Measurements from ENCODE around the gene MLX. TPM values are rescaled to one million over a fixed set of nuclear protein-coding genes. Genes with fewer than 3 reads are reported as not detected.
"Not testable (repeated sequence)": the region's sequence is repeated elsewhere in the genome, so short reads cannot be mapped to it uniquely, and the experiment has no call there.

MLX gene
- total and polyA plus RNA-seq, 5 donors = 46.9 to 65.0 (median 56.8) TPM

- intact Hi-C loops (cut with DNase I) = no loop called here
- no peak overlapping the region for H3K27ac ChIP-seq (ENCODE audit: low read length)
Observed at GRCh38 chr17:42547001-42547461, 19.9 kb upstream of the MLX start.

DNA sequence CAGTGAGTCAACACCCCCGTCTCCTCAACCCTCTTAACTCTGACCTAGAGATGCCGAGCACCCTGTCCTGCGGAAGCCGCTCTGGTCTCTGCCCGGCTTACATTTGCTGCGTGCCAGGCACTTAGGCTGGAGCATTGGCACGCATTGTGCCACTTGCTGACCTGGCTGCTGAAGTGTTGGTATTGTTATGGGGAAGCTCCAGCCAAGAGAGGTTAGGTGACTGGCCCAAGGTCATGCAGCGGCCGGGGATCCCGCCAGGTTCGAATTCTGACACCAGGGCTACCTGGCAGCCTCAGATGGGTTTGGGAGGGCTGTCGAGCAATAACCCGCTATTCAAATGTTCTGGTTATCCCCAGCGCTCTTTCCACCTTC, 19.2 kb upstream of the MLX start:
- H3K4me3 ChIP-seq (ENCODE audit: low read length) = no peak overlapping the region
- DNase-seq (peak in 1 of 3 donors; percentile 65), ATAC-seq (peak; percentile 10 to 13)

More at GRCh38 chr17:42547001-42547461, 19.9 kb upstream of the MLX start:
- no peaks in the 10 kb centered on the region for H3K9me3 ChIP-seq (ENCODE audit: control insufficient read depth, low read length)
- WGBS = 80% methylated on average over 23 of the region's 23 CpGs
- ATAC-seq (peak; percentile 7 to 8), DNase-seq (peak in 1 of 3 donors; percentile 62)
- no peaks in the 10 kb centered on the region for H3K4me1 ChIP-seq (ENCODE audit: control insufficient read depth, insufficient read depth, low read length)
- H3K27me3 ChIP-seq (ENCODE audit: control insufficient read depth, insufficient read depth) = no peaks in the 10 kb centered on the region
- H3K4me3 ChIP-seq (ENCODE audit: low read length) = no peak overlapping the region

GRCh38 chr17:42548070-42548837, 18.6 kb upstream of the MLX start:
- Histone ChIP-seq H3K4me3 (ENCODE audit: low read length) (peak overlapping the region; percentile 26), H3K27me3 (ENCODE audit: control insufficient read depth, insufficient read depth) (no peaks in the 10 kb centered on the region), H3K27ac (ENCODE audit: low read length) (no peak overlapping the region), H3K9me3 (ENCODE audit: control insufficient read depth, low read length) (no peaks in the 10 kb centered on the region), H3K4me1 (ENCODE audit: control insufficient read depth, insufficient read depth, low read length) (no peaks in the 10 kb centered on the region)
- intact Hi-C loops (cut with DNase I) = no loop called here
- peak; percentile 52 to 85 (median 77) for DNase-seq
- ATAC-seq = peak; percentile 54 to 56
- 15% methylated on average over 74 of the region's 74 CpGs for WGBS

More for the DNA sequence above, 19.2 kb upstream of the MLX start:
- H3K27me3 ChIP-seq (ENCODE audit: control insufficient read depth, insufficient read depth) = no peaks in the 10 kb centered on the region
- intact Hi-C loops (cut with DNase I) = no loop called here
- WGBS = 75% methylated on average over 14 of the region's 14 CpGs
- H3K4me1 ChIP-seq (ENCODE audit: control insufficient read depth, insufficient read depth, low read length) = no peaks in the 10 kb centered on the region
- no peak overlapping the region for H3K27ac ChIP-seq (ENCODE audit: low read length)
- no peaks in the 10 kb centered on the region for H3K9me3 ChIP-seq (ENCODE audit: control insufficient read depth, low read length)

GRCh38 chr17:42548993-42549755, 17.7 kb upstream of the MLX start:
- Histone ChIP-seq H3K4me3 (ENCODE audit: low read length) (no peak overlapping the region), H3K4me1 (ENCODE audit: control insufficient read depth, insufficient read depth, low read length) (no peaks in the 10 kb centered on the region), H3K9me3 (ENCODE audit: control insufficient read depth, low read length) (no peaks in the 10 kb centered on the region), H3K27me3 (ENCODE audit: control insufficient read depth, insufficient read depth) (no peaks in the 10 kb centered on the region), H3K27ac (ENCODE audit: low read length) (no peak overlapping the region)
- ATAC-seq (no peak), DNase-seq (peak in 1 of 3 donors; percentile 33)
- WGBS = 82% methylated on average over 14 of the region's 14 CpGs
- intact Hi-C loops (cut with DNase I) = no loop called here

GRCh38 chr17:42552736-42553135, 14.2 kb upstream of the MLX start, which contains the start of gene HSD17B1:
TSS of gene HSD17B1 (plus strand) at chr17:42552923. CDS start at chr17:42552934, 11 bp downstream.
- WGBS = 86% methylated on average over 15 of the region's 15 CpGs
- H3K27ac ChIP-seq (ENCODE audit: low read length); H3K27me3 ChIP-seq (ENCODE audit: control insufficient read depth, insufficient read depth); H3K9me3 ChIP-seq (ENCODE audit: control insufficient read depth, low read length); H3K4me3 ChIP-seq (ENCODE audit: low read length); DNase-seq; H3K4me1 ChIP-seq (ENCODE audit: control insufficient read depth, insufficient read depth, low read length); ATAC-seq; intact Hi-C loops (cut with DNase I): not testable (repeated sequence)

- Histone ChIP-seq H3K27ac (ENCODE audit: low read length) (no peak overlapping the region), H3K9me3 (ENCODE audit: control insufficient read depth, low read length) (no peaks in the 10 kb centered on the region), H3K4me1 (ENCODE audit: control insufficient read depth, insufficient read depth, low read length) (no peaks in the 10 kb centered on the region), H3K27me3 (ENCODE audit: control insufficient read depth, insufficient read depth) (no peaks in the 10 kb centered on the region), H3K4me3 (ENCODE audit: low read length) (no peak overlapping the region)
- peak; percentile 1 to 2 for ATAC-seq
- DNase-seq = peak; percentile 39 to 67 (median 67)
- intact Hi-C loops (cut with DNase I) = no loop called here
- 68% methylated on average over 45 of the region's 45 CpGs for WGBS
Observed at GRCh38 chr17:42553161-42553818, 13.6 kb upstream of the MLX start.

- Histone ChIP-seq H3K27me3 (ENCODE audit: control insufficient read depth, insufficient read depth) (no peaks in the 10 kb centered on the region), H3K4me3 (ENCODE audit: low read length) (peak overlapping the region; percentile 68), H3K27ac (ENCODE audit: low read length) (no peak overlapping the region), H3K9me3 (ENCODE audit: control insufficient read depth, low read length) (no peaks in the 10 kb centered on the region), H3K4me1 (ENCODE audit: control insufficient read depth, insufficient read depth, low read length) (no peaks in the 10 kb centered on the region)
- DNase-seq (peak in 1 of 3 donors; percentile 53), ATAC-seq (peak; percentile 7 to 10)
- intact Hi-C loops (cut with DNase I) = no loop called here
- WGBS = 47% methylated on average over 16 of the region's 16 CpGs
Observed at GRCh38 chr17:42553866-42554249, 13.0 kb upstream of the MLX start.

- Histone ChIP-seq H3K4me1 (ENCODE audit: control insufficient read depth, insufficient read depth, low read length) (no peaks in the 10 kb centered on the region), H3K27ac (ENCODE audit: low read length) (peak overlapping the region; percentile 77), H3K9me3 (ENCODE audit: control insufficient read depth, low read length) (no peaks in the 10 kb centered on the region), H3K27me3 (ENCODE audit: control insufficient read depth, insufficient read depth) (no peaks in the 10 kb centered on the region), H3K4me3 (ENCODE audit: low read length) (peak overlapping the region; percentile 68)
- ATAC-seq = peak; percentile 94
- intact Hi-C loops (cut with DNase I) = no loop called here
- DNase-seq = peak; percentile 91 to 96 (median 96)
- WGBS = under 1% methylated on average over 82 of the region's 82 CpGs
Observed at GRCh38 chr17:42554250-42555121, 12.4 kb upstream of the MLX start.

DNA sequence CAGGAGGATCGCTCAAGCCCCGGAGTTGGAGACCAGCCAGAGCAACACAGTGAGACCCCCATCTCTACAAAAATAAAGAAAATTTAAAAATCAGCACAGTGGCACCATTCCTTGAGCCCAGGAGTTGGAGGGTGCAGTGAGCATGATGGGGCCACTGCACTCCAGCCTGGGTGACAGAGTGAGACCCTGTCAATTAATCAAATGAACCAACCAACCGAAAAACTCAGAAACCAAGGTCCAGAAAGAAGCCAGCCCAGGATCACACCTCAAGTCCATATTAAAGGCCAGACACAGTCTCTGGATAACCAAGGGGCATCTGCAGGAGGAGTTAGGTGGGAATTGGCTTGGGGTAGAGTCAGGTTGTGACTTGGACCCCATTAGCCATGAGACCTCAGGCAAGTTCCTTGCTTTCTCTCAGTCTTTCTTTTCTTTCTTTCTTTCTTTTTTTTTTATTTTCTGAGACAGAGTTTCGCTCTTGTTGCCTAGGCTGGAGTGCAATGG, 11.7 kb upstream of the MLX start:
- Histone ChIP-seq H3K4me3 (ENCODE audit: low read length) (peak overlapping the region; percentile 68), H3K27me3 (ENCODE audit: control insufficient read depth, insufficient read depth) (no peaks in the 10 kb centered on the region), H3K27ac (ENCODE audit: low read length) (peak overlapping the region; percentile 77), H3K4me1 (ENCODE audit: control insufficient read depth, insufficient read depth, low read length) (no peaks in the 10 kb centered on the region), H3K9me3 (ENCODE audit: control insufficient read depth, low read length) (no peaks in the 10 kb centered on the region)
- ATAC-seq (no peak), DNase-seq (no peak)
- WGBS = 25% methylated on average over 4 of the region's 4 CpGs
- intact Hi-C loops (cut with DNase I) = no loop called here

Measured in right cardiac atrium (tissue), 5 donors.